Stimulated activated CD4-positive, alpha-beta T cell treated with anti-CD3 and anti-CD28 coated beads, TNF-alpha, amount 100 ng/mL, for 48 hours (primary cell): ENCODE measurements around the gene SPI1.
A peak's percentile ranks its signal among the peaks of the same experiment; 100 is the strongest.

Experiments used
- DNase-seq, 3 donors: peaks; one replicate each; pipeline ENCODE4 v3.0.0-alpha.2; 2020; ENCODE audit warnings: low read depth in 3 of 3

Gene SPI1

DNA sequence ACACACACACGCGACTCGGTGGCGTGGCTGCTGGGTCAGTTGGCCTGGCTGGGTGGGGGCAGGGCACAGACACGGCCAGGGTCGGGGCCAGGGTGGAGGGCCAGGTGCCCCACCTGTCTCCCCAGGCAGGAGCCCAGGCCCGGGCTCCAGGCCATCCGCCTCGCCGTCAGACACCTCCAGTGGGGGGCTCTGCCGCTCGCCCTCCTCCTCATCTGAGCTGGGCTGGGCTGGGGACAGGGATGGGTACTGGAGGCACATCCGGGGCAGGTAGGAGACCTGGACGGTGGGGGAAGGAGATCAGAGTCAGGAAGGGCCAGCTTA, 19.7 kb downstream of the SPI1 start:
- no peak for DNase-seq

DNA sequence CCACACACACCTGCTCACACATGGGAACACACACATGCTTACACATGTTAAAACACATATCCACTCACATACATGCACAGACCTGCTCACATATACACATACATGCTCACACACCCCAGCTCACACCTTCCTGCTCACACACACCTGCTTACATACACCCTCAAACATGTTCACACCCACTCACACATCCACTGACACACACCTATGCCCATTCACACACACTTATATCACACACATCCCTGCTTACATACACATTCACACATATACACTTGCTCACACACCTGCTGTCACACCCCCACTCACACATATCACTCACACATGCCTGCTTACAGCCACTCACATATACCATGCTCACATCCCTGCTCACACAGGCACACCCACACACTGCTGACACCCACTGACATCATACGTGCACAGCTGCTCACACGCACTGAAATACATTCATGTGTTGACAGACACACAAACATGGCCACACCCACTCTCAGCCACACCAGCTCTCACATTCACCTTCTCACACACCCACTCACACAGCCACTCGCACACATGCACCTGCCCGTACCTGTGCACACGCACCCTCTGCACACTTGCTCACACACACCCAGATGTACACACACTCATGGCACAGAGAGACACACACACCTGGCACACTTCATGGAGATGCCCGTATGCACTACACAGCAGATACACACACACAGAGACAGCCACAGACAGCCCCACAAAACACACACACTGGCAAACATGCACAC, 20.2 kb downstream of the SPI1 start:
- DNase-seq = no peak

DNA sequence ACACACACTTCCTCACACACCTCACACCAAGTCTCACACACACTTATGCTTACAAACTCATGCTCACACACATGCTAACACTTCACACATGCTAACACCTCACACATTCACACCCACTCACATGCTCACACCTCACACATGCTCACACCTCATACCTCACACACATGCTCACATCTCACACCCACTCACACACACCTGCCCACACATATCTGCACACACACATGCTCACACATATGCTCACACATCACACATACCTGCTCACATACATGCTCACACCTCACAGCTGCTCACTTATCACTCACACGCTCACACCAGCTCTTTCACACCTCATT, 21.4 kb downstream of the SPI1 start:
- no peak for DNase-seq

DNA sequence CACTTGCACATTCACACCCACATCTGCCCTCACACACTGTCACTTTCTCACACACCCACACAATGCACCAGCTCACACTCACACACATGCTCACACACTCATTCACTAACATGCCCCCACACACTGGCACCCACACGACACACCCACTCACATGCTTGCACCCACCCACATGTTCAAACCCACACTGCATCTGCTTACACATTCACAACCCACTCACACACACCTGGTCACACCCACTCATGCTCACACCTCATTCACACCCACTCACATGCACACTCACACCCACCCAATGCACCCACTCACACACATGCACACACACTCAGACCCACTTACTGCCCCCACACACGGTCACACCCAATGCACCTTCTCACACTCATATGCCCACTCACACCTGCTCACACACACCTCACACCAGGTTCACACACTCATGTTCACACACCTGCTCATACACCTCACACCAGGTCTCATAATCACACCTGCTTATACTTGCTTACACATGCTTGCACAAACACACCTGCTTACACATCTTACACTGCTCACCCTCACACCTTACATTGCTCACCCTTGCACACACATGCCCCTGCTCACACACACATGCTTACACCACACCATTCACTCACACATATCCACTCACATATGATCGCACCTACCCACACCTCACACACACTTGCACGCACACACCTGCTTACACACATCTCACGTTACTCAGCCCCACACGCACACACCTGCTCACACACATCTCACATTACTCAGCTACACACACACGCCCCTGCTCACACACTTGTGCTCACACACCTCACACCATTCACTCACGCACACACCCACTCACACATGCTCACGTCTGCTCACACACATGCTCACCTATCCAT, 22.0 kb downstream of the SPI1 start:
- DNase-seq = no peak

DNA sequence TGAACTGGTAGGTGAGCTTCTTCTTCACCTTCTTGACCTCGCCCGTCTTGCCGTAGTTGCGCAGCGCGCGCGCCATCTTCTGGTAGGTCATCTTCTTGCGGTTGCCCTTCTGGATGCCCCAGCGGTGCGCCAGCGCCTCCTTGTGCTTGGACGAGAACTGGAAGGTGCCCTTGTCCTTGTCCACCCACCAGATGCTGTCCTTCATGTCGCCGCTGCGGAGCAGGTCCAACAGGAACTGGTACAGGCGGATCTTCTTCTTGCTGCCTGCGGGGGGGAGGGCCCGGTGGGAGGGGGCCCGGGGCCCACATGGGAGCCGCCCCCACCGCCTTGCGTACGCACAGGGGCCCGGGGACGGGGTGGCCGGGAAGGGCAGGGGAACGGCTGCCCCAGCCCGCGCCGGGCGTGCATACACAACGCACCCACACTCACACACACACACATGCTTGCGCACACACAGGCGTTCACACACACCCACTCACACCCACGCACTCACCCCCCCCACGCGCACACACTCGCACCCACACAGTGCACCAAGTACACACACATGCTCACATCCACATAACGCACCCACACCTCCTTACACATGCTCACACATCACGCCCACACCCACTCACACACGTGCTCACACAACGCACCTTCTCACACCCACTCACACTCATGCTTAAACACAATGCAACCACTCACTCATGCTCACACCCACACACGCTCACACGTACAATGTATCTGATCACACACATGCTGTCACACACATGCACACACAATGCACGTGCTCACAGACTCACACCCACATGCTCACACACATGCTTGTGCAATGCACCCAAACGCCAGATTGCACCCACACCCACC, 22.8 kb downstream of the SPI1 start:
- peak; percentile 20 to 51 (median 24) for DNase-seq

DNA sequence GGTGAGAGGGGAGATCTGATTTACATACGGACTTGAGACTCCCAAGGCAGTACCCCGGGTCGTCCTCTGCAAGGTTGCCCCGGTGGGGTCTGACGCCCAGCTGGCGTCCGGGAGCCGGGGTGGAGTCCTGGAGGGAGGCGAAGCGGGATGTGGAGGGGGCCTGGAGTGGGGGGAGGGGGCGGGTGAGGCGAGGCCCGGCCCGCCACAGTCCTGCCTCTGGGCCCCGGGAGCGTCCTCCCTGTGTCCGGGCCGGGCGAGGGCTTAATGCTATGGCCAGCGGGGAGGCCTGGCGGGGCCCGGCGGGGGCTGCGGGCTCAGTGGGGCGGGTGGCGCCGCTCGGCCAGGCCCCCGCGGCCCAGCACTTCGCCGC, 23.4 kb downstream of the SPI1 start:
- DNase-seq = no peak

DNA sequence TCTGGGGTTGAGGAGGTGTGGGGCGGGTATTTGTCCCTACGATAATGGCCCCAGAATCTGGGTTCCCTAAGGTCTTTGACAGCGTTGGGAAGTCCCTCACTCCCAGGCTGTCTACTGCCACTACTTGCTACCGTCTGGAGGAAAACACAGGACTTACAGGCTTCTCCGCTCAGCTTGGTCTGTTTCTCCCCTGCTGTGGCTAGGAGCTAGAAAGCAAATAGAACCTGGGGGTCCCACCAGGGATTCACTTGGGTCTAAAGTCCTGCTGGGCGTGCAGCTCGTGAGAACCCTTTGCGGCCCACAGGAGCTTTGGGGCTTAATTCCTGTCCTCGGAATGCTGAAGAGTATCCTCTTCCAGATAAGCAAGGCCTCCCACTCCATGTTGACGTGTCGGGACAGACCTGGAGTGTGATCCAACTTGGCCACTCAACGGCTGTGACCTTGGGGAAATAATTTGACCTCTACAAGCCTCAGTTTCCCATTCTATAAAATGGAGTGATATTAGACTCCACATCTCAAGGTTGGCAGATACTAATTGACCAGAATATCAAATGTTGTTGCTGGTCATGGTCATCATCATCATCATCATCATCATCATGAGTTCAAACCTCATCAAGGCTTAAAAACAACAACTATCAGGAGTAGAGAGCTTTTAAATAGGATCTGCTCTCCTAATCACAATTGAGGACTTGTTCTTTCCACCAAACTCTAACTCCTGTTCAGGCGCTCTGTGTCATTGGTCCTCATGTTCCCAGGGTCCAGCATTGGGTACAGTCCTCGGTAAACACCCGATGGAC, 24.2 kb downstream of the SPI1 start:
- DNase-seq = no peak

DNA sequence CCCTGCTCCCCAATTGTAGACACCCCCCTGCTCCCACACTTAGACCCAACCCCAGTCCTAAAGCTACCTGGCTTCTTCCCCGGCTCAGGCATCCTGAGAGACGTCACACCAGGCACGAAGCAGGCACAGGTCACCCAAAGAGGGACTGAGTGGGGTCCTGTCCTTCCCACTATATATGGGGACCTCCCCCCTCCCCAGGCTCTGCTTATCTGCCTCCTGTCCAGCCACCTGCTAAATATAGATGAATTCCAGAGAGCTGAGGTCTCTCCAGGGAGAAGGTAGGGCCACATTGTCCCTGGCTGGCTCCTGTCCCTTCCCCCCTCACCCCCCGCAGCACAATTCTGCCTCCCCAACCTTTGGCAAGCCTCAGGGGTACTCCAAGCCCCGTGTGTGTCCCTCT, 25.8 kb downstream of the SPI1 start, which contains the start of gene MYBPC3:
Gene MYBPC3 (minus strand): TSS at position 147 of the 400 bp plus-strand sequence. CDS start 55 bp downstream, at position 92.
- no peak for DNase-seq

DNA sequence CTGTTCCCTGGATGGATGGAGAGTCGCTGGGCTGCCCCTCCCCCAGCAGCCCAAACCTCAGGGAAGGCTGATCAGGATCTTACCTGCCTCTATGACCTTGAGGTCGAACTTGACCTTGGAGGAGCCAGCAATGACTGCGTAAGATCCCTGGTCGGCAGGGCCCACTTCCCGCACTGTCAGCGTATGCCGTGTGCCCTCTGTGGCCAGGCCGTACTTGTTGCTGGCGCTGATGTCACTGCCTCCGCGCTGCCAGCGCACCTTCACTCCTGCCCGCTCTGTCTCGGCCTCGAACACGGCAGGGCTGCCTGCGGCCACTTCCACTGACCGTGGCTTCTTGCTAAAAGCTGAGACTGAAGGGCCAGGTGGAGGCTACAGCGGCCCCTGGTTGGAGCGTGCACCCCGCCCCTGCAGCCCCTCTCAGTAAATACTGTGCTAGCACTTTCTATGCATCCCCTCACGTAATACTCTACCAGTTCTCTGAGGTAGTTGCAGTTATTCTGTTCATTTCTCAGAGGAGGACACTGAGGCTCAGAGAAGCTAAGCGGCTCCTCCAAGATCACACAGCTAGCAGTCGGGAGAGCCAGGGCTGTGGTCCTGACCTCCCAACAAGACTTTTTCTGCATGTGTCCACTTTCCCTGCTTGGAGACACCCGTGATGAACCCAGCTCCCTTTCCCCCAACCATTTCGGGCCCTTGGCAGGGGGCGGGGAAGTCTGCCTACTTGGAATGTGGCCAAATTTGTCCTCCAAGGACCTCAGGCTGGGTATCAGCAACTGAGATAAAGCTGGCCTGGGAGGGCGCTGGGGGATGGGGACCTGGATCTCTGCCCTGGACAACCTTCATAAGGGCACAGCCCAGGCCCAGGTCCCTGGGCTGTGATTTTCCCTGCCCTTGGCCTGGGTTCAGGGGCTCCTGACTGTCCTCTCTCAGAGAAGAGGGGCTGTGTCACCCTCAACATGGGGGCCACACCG, 26.9 kb downstream of the SPI1 start:
- no peak for DNase-seq

DNA sequence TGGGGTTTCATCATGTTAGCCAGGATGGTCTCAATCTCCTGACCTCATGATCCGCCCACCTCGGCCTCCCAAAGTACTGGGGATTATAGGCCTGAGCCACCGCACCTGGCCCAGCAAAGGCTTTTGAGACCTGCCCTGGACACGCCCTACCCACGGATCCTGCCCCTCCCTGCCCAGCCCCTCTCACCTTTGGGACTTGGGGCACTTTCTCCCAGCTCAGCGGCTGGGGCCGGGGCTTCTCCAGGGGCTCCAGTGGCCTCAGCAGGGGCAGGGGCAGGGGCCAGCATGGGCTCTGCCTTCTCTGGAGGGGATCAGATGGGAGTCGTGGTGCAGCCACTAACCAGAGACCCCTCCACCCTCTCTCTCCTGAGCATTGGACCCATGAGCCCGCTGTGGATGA, 28.0 kb downstream of the SPI1 start:
- no peak for DNase-seq

DNA sequence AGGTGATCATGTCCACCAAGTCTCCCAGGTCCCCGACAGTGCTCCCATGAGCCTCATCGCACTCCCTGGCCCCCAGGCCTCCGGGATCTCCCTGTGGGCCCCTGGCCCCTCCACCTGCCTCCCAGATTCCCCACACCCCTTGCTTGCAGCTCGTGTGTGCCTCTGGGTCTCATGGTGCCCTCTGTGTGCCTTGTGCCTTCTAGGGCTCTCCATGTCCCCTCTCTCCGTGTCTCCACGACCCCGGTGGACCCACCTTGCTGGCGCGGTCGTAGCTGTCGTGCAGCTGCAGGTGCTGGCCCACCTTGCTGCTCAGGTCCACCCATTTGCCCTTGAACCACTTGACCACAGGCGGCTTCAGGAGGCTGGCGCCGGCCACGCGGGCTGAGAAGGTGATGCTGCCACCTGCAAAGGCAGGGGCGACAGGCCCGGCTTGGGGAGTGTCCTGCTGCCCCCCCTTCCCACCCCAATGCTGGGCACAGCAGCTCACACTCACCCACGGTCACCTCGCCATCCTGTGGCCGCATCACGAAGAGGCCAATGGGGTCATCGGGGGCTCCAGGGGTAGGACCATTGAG, 28.7 kb downstream of the SPI1 start:
- DNase-seq = no peak

DNA sequence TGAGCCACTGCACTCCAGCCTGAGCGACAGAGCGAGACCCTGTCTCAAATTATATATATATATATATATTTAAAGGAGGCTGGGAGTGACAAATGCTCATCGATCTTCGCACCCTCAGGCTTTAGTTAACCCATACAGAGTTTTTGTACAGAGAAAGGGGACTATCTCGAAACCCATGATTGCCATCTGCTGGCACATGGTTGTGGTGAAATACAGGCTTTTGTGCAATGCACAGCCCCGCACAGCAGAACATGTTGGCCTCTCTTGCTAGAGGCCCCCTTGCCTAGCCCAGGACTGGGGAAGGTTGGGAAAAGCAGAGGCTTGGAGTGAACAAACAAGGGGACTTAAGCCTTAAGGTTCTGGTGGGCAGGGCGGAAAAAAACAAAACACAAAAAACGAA, 29.5 kb downstream of the SPI1 start:
- DNase-seq = no peak

DNA sequence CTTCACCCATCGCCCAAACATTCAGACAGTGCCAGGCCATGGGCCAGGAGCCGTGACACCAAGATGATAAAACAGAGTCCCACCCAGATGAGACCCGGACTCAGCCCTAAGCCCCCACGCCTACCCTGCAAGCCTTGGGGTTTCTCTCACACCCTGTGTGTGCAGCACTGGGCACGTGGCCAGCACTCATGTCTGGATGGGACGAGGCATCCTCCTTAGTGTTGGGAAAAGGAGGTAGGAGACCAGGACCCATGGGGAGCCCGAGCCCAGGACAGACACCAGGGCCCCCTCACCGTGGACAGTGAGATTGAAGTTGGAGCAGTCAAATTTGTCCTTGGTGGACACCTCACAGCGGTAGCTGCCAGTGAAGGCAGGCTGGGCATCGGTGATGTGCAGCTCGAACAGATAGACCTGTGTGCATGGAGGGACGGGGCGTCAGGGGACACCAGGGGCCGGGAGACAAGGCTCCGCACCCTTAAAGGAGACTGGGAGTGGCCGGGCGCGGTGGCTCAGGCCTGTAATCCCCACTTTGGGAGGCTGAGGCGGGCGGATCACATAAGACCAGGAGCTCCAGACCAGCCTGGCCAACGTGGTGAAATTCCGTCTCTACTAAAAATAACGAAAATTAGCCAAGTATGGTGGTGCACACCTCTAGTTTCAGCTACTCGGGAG, 30.1 kb downstream of the SPI1 start:
- DNase-seq = no peak

DNA sequence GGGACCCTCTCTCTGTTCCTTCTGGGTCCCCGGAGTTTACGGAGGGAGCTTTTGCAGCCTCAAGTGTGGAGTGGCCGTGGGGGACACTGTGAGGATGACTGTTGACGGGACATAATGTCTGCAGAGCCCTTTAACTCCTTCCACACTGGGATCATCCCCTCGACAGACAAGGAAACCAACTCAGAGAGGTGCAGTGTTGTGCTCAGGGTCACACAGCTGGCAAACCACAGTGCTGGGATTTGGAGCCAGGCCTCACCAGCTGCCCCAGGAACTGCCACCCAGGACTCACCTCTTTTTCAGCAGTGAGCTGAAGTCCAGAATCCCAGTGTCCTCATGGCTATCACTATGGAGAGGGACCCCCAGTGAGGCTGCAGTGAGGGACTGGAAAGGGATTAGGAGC, 31.2 kb downstream of the SPI1 start:
- DNase-seq = no peak

DNA sequence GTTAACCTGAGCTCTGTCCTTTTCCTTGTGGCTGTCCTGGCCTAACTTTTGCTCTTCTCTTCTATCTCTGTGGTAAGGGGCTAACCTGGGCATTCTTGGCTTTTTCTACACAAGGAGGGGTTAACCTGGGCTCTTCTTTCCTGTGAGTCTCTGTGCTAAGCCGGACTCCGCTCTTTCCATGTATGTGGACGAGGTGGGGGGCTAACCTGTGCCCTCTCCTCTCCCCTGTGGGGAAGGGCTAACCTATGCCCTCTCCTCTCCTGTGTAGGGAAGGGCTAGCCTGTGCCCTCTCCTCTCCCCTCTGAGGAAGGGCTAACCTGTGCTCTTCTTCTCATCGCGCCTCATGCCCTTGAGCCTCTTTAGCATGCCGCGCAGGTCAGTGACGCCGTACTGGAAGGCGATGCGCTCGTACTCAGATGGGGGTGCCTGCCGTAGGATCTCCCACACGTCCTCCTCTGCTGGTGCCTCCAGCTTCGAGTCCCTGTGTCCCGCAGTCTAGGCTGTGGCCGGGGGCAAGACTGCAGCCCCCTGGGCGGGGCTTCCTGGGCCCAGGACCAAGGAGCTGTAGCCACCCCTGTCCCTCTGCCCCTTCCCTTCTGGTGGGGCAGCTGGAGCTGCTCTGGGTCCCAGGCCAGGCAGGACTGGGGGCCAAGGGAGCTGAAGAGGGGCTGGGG, 32.3 kb downstream of the SPI1 start:
- no peak for DNase-seq

DNA sequence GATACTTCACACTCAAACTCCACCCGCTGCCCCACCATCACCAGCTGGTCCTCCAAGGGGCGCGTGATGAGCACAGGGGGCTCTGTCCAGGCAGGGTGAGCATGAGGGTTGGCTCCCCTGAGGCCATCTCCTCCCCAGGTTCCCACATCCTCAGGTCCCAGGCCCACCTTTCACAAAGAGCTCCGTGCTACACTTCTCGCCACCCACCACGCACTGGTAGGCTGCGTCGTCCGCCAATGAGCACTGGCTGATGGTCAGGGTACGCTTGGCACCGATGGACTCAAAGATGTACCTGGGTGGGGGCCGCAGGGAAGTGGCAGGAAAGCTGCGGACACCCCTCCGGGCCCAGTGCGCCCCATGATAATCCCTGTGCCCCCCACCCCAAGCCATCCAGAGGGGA, 35.5 kb downstream of the SPI1 start:
- DNase-seq = no peak

DNA sequence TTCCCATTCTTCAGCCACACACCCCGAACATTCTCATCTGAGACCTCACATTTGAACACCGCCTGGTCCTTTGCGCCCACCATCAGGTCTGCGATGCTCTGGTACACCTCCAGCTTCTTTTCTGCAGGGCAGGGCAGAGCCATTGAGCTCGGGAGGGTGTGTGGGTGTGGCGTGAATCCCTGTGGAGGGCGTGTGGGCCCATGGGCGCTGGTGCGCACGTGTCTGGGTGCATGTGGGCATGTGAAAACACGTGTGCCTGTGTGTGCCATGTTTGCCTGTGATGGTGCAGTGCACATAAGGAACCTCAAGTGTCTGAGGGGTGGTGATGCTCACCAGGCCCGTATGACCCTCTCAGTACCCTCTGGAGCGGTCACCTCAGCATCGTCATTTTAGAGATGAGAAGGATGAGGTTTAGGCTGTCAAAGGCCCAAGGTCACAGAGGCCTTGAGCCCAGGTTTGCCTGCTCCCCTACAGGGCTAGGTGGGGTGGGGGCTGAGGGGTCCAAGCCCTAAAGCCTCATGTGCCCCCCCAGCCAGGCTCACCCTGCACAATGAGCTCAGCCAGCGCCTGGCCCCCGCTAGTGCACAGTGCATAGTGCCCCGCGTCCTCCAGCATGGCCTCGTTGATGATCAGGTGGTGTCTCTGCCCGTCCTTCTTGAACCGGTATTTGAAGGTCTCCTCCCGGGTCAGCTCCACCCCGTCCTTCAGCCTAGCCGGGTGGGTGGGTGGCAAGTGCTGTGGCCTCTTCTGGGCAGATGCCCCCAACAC, 36.1 kb downstream of the SPI1 start:
- no peak for DNase-seq
